ENCODE measurements around the gene TAF13.
A peak's percentile ranks its signal among the peaks of the same experiment; 100 is the strongest.

Gene TAF13

GRCh38 chr1:109075531-109076490, at the start of gene TAF13:
TSS of gene TAF13 (minus strand) at chr1:109076003. CDS start at chr1:109075947, 56 bp downstream.
- H3K4me3 ChIP-seq (ENCODE audit: low read depth, low read length) = peak within 1 kb of the TSS; percentile 100
- in situ Hi-C loops (cut with HindIII; ENCODE audit: low sequenced_read_pairs) = no loop called here
- DNase-seq (ENCODE audit: low read depth, low spot score) = peak; percentile 97
- TF ChIP-seq CTCF (IDR thresholded peaks at IDR 0.05; ENCODE audit: low read depth, low read length) = peak; percentile 24

- no peak for DNase-seq (ENCODE audit: low read depth, low spot score)
- no peak overlapping the region for H3K4me3 ChIP-seq (ENCODE audit: low read depth, low read length)
- no peak for TF ChIP-seq CTCF (IDR thresholded peaks at IDR 0.05; ENCODE audit: low read depth, low read length)
- in situ Hi-C loops (cut with HindIII; ENCODE audit: low sequenced_read_pairs) = no loop called here
These were observed 44.6 kb upstream of the TAF13 start for GRCh38 chr1:109120356-109120755.

- no peak for DNase-seq (ENCODE audit: low read depth, low spot score)
- no peak overlapping the region for H3K4me3 ChIP-seq (ENCODE audit: low read depth, low read length)
- TF ChIP-seq CTCF (IDR thresholded peaks at IDR 0.05; ENCODE audit: low read depth, low read length) = no peak
- in situ Hi-C loops (cut with HindIII; ENCODE audit: low sequenced_read_pairs) = no loop called here
These were observed 42.3 kb upstream of the TAF13 start for GRCh38 chr1:109118089-109118488.

- no peak for TF ChIP-seq CTCF (IDR thresholded peaks at IDR 0.05; ENCODE audit: low read depth, low read length)
- no peak for DNase-seq (ENCODE audit: low read depth, low spot score)
- H3K4me3 ChIP-seq (ENCODE audit: low read depth, low read length) = no peak overlapping the region
- in situ Hi-C loops (cut with HindIII; ENCODE audit: low sequenced_read_pairs) = no loop called here
These were observed 40.5 kb upstream of the TAF13 start for GRCh38 chr1:109116286-109116685.

- DNase-seq (ENCODE audit: low read depth, low spot score) = no peak
- no peak overlapping the region for H3K4me3 ChIP-seq (ENCODE audit: low read depth, low read length)
- no peak for TF ChIP-seq CTCF (IDR thresholded peaks at IDR 0.05; ENCODE audit: low read depth, low read length)
- in situ Hi-C loops (cut with HindIII; ENCODE audit: low sequenced_read_pairs) = no loop called here
These were observed 39.9 kb upstream of the TAF13 start for GRCh38 chr1:109115685-109116084.

- in situ Hi-C loops (cut with HindIII; ENCODE audit: low sequenced_read_pairs) = no loop called here
- no peak overlapping the region for H3K4me3 ChIP-seq (ENCODE audit: low read depth, low read length)
- no peak for DNase-seq (ENCODE audit: low read depth, low spot score)
- TF ChIP-seq CTCF (IDR thresholded peaks at IDR 0.05; ENCODE audit: low read depth, low read length) = no peak
These were observed 38.5 kb upstream of the TAF13 start for GRCh38 chr1:109114342-109114674.
